Keratinocyte (primary cell): ENCODE results near the gene APBB3. TPM values are rescaled to one million over a fixed set of nuclear protein-coding genes. Genes with fewer than 3 reads are reported as not detected.

Experiments used
- DNase-seq: peaks from one replicate; pipeline ENCODE4 v3.0.0-alpha.2; 2011; ENCODE audit warnings: low read depth, missing footprints, low spot score
- FAIRE-seq: peaks from 2 replicates; lab custom pipeline; 2011; peaks lifted over from hg19 to GRCh38; lab: Jason Lieb, UNC
- H2AFZ ChIP-seq: 2 replicates; pipeline ENCODE4 v1.6.0; 2012; ENCODE audit warnings: low read length, control low read depth, inconsistent platforms; ENCODE audit not compliant: control insufficient read depth
- H3K27ac ChIP-seq: 2 replicates; pipeline ENCODE4 v1.5.1; 2011; ENCODE audit warnings: low read length; ENCODE audit not compliant: control insufficient read depth, insufficient read depth
- H3K27me3 ChIP-seq: 3 replicates; pipeline ENCODE4 v1.6.0; 2011; ENCODE audit warnings: low read length; ENCODE audit not compliant: control insufficient read depth, insufficient read depth; ENCODE audit errors: extremely low read depth
- H3K36me3 ChIP-seq, 2 experiments: 2 replicates in 1 of 2; 3 replicates in 1 of 2; pipeline ENCODE4 v1.5.1; 2011; ENCODE audit warnings: low read length in 2 of 2, mild to moderate bottlenecking in 1 of 2; ENCODE audit not compliant: control insufficient read depth in 2 of 2, insufficient read depth in 2 of 2; ENCODE audit errors: extremely low read depth in 1 of 2
- H3K4me1 ChIP-seq: 3 replicates; pipeline ENCODE4 v1.5.1; 2011; ENCODE audit warnings: low read length; ENCODE audit not compliant: control insufficient read depth, insufficient read depth; ENCODE audit errors: extremely low read depth
- H3K4me2 ChIP-seq: 3 replicates; pipeline ENCODE4 v1.6.0; 2011; ENCODE audit warnings: low read depth, low read length; ENCODE audit not compliant: control insufficient read depth, insufficient read depth; ENCODE audit errors: extremely low read depth
- H3K4me3 ChIP-seq, 3 experiments: fragments of 200-600 bp in 1 of 3; sonication (generic) in 1 of 3; 2 replicates in 2 of 3; 3 replicates in 1 of 3; pipeline ENCODE4 v1.5.1; 2011 to 2016; ENCODE audit warnings: low read length in 3 of 3, mild to moderate bottlenecking in 3 of 3, control low read depth in 2 of 3, inconsistent platforms in 1 of 3, low read depth in 1 of 3, mixed read lengths in 1 of 3, mixed run types in 1 of 3, moderate library complexity in 1 of 3; ENCODE audit not compliant: control insufficient read depth in 2 of 3, insufficient read depth in 2 of 3; ENCODE audit errors: extremely low read depth in 1 of 3
- H3K79me2 ChIP-seq: 2 replicates; pipeline ENCODE4 v1.6.0; 2012; ENCODE audit warnings: low read length; ENCODE audit not compliant: control insufficient read depth, insufficient read depth
- H3K9ac ChIP-seq: 3 replicates; pipeline ENCODE4 v1.6.0; 2011; ENCODE audit warnings: low read length; ENCODE audit not compliant: control insufficient read depth, insufficient read depth; ENCODE audit errors: extremely low read depth
- H3K9me1 ChIP-seq: 3 replicates; pipeline ENCODE4 v1.6.0; 2011; ENCODE audit warnings: low read length; ENCODE audit not compliant: control insufficient read depth, insufficient read depth; ENCODE audit errors: extremely low read depth
- H3K9me3 ChIP-seq: 2 replicates; pipeline ENCODE4 v1.5.1; 2012; ENCODE audit warnings: low read depth, low read length; ENCODE audit not compliant: control insufficient read depth
- H4K20me1 ChIP-seq: 3 replicates; pipeline ENCODE4 v1.6.0; 2011; ENCODE audit warnings: low read length; ENCODE audit not compliant: control insufficient read depth, insufficient read depth; ENCODE audit errors: extremely low read depth
- CTCF ChIP-seq, 3 experiments: IDR thresholded peaks in 1 of 3; conservative IDR thresholded peaks in 1 of 3; optimal IDR thresholded peaks in 1 of 3; 2 replicates in 2 of 3; 3 replicates in 1 of 3; pipeline versions ENCODE3 to v1.5.1; 2011; ENCODE audit warnings: low read length in 3 of 3, mild to moderate bottlenecking in 3 of 3, moderate library complexity in 2 of 3, control low read depth in 1 of 3, inconsistent platforms in 1 of 3; ENCODE audit not compliant: insufficient read depth in 2 of 3; ENCODE audit errors: extremely low read depth in 1 of 3
- EZH2 ChIP-seq: IDR thresholded peaks from one replicate; pipeline ENCODE4 v1.6.1; 2012; ENCODE audit warnings: inconsistent platforms, mild to moderate bottlenecking, low read length, moderate library complexity
- dilution Hi-C: fragments of 300-500 bp; cut with MboI; formaldehyde crosslinking; loops from one replicate; pipeline ENCODE4 v1.7.0; 2020; ENCODE audit warnings: low sequenced_read_pairs; ENCODE audit not compliant: extremely low pct_ligation_motif_present
- polyA plus RNA-seq, 5 experiments: library from polyadenylated mRNA; depleted of rRNA in 3 of 5; stranded (reverse) in 3 of 5; stranded (forward) in 1 of 5; unstranded in 1 of 5; fragments of >200 nt; gene quantifications; 1 replicate in 1 of 5; 2 replicates in 3 of 5; 3 replicates in 1 of 5; pipeline versions ENCODE4 v1.2.1 to v1.2.3, GENCODE V29; 2011 to 2012; ENCODE audit warnings: missing spikeins in 2 of 5, low read depth in 1 of 5, low replicate concordance in 1 of 5

The APBB3 gene
- polyA plus RNA-seq, 1 donor (not counting 4 experiments of a cell fraction or from before 2014, with no cell fraction given): 7.1 TPM

GRCh38 chr5:140556438-140556837, 8.0 kb downstream of the APBB3 start:
- TF ChIP-seq CTCF (optimal IDR thresholded peaks at IDR 0.05 in 1 of 3, IDR thresholded peaks at IDR 0.05 in 1 of 3, conservative IDR thresholded peaks at IDR 0.05 in 1 of 3; ENCODE audit: extremely low read depth in 1 of 3, insufficient read depth in 2 of 3, low read length in 3 of 3) (no peak), EZH2 (no peak)
- no peak overlapping the region for H2AFZ ChIP-seq
- peaks cover 3 to 15% of the 10 kb centered on the region in 2 experiments for H3K36me3 ChIP-seq
- peaks cover 30% of the 10 kb centered on the region for H3K4me1 ChIP-seq
- H3K79me2 ChIP-seq: peaks cover 46% of the 10 kb centered on the region
- H3K9me1 ChIP-seq: peaks cover 3% of the 10 kb centered on the region
- peak overlapping the region; percentile 63 to 77 (median 66) for H3K4me3 ChIP-seq
- no peak for DNase-seq
- peak overlapping the region; percentile 91 for H3K9ac ChIP-seq
- H3K27ac ChIP-seq: peak overlapping the region; percentile 82
- FAIRE-seq: no peak
- H3K27me3 ChIP-seq: no peaks in the 10 kb centered on the region
- no peaks in the 10 kb centered on the region for H3K9me3 ChIP-seq
- H3K4me2 ChIP-seq: peak overlapping the region; percentile 92
- H4K20me1 ChIP-seq: no peaks in the 10 kb centered on the region
- dilution Hi-C loops: no loop called here

- dilution Hi-C loops: no loop called here
- Histone ChIP-seq H3K27me3 (no peaks in the 10 kb centered on the region), H3K4me3 (peak overlapping the region; percentile 63 to 77 (median 66)), H3K79me2 (peaks cover 46% of the 10 kb centered on the region), H4K20me1 (no peaks in the 10 kb centered on the region), H3K4me2 (peak overlapping the region; percentile 92), H3K4me1 (peaks cover 30% of the 10 kb centered on the region), H3K9me1 (peaks cover 3% of the 10 kb centered on the region), H3K9me3 (no peaks in the 10 kb centered on the region), H3K27ac (peak overlapping the region; percentile 82), H2AFZ (no peak overlapping the region), H3K36me3 (peaks cover 7 to 15% of the 10 kb centered on the region in 2 experiments), H3K9ac (peak overlapping the region; percentile 91)
- FAIRE-seq (no peak), DNase-seq (no peak)
- no peak for TF ChIP-seq CTCF (optimal IDR thresholded peaks at IDR 0.05 in 1 of 3, IDR thresholded peaks at IDR 0.05 in 1 of 3, conservative IDR thresholded peaks at IDR 0.05 in 1 of 3; ENCODE audit: extremely low read depth in 1 of 3, insufficient read depth in 2 of 3, low read length in 3 of 3)
- TF ChIP-seq EZH2: no peak
These were observed 8.6 kb downstream of the APBB3 start for GRCh38 chr5:140555747-140556312.
